IMR-90 (cell line): ENCODE measurements around the gene STXBP4. TPM values are rescaled to one million over a fixed set of nuclear protein-coding genes. Genes with fewer than 3 reads are reported as not detected.

Experiments
- ATAC-seq: fragments of 200-7000 bp; cut with Tn5 transposase; 2 replicates; pipeline ENCODE4 v1.9.1; 2020; ENCODE audit warnings: low read depth, mild to moderate bottlenecking, moderate library complexity
- BruUV-seq: library from RNA; stranded (reverse); fragments of 400-500 nt; replicated peaks from 2 replicates; lab custom pipeline; 2021; lab: Mats Ljungman, UMichigan
- CTCF ChIA-PET: fragments of 300-600 bp; formaldehyde crosslinking; extraction: SDS; loops from one replicate; lab custom pipeline; 2021; ENCODE audit warnings: antibody characterized with exemption; lab: Yijun Ruan, JAX
- POLR2A ChIA-PET: fragments of 300-600 bp; sonication (Branson Sonifier 250); formaldehyde crosslinking; loops from one replicate; lab custom pipeline; 2022; ENCODE audit warnings: antibody characterized with exemption; ENCODE audit not compliant: unreplicated experiment; lab: Charles Lee
- DNase-seq: peaks from one replicate; pipeline ENCODE4 v3.0.0; 2013
- H2AFZ ChIP-seq: replicated peaks from 2 replicates; pipeline ENCODE3; 2013; ENCODE audit warnings: low read length, mild to moderate bottlenecking; ENCODE audit not compliant: poor library complexity
- H2AK5ac ChIP-seq: 2 replicates; pipeline ENCODE4 v1.6.1; 2013; ENCODE audit warnings: low read depth, low read length, inconsistent platforms
- H2AK9ac ChIP-seq: replicated peaks from 2 replicates; pipeline ENCODE3; 2013; ENCODE audit warnings: mild to moderate bottlenecking, low read depth, low read length, moderate library complexity; ENCODE audit not compliant: poor library complexity
- H2BK120ac ChIP-seq: 2 replicates; pipeline ENCODE4 v1.6.1; 2013; ENCODE audit warnings: low read depth, low read length, inconsistent platforms
- H2BK15ac ChIP-seq: 3 replicates; pipeline ENCODE4 v1.6.1; 2013; ENCODE audit warnings: low read depth, low read length, inconsistent platforms
- H2BK20ac ChIP-seq: 2 replicates; pipeline ENCODE4 v1.6.1; 2013; ENCODE audit warnings: low read depth, mild to moderate bottlenecking, inconsistent platforms, low read length, moderate library complexity
- H2BK5ac ChIP-seq: 2 replicates; pipeline ENCODE4 v1.6.1; 2013; ENCODE audit warnings: mild to moderate bottlenecking, low read depth, low read length, inconsistent platforms; ENCODE audit not compliant: poor library complexity, severe bottlenecking
- H3K14ac ChIP-seq: replicated peaks from 2 replicates; pipeline ENCODE4 v1.6.1; 2013; ENCODE audit warnings: low read depth, low read length, inconsistent platforms
- H3K18ac ChIP-seq: 2 replicates; pipeline ENCODE4 v1.6.1; 2013; ENCODE audit warnings: low read depth, low read length, control low read depth
- H3K23ac ChIP-seq: 2 replicates; pipeline ENCODE4 v1.6.1; 2013; ENCODE audit warnings: low read depth, low read length, inconsistent platforms
- H3K27ac ChIP-seq: 2 replicates; pipeline ENCODE4 v1.5.1; 2013; ENCODE audit warnings: mild to moderate bottlenecking, control low read depth, low read length; ENCODE audit not compliant: insufficient read depth
- H3K27me3 ChIP-seq: 2 replicates; pipeline ENCODE4 v1.6.1; 2013; ENCODE audit warnings: low read length; ENCODE audit not compliant: control insufficient read depth, insufficient read depth
- H3K36me3 ChIP-seq: 2 replicates; pipeline ENCODE4 v1.6.1; 2013; ENCODE audit warnings: low read length, mixed read lengths; ENCODE audit not compliant: control insufficient read depth, insufficient read depth
- H3K4ac ChIP-seq: 2 replicates; pipeline ENCODE4 v1.6.1; 2013; ENCODE audit warnings: low read depth, low read length, inconsistent platforms
- H3K4me1 ChIP-seq: 2 replicates; pipeline ENCODE4 v1.6.1; 2013; ENCODE audit warnings: low read length, mixed read lengths; ENCODE audit not compliant: control insufficient read depth, insufficient read depth
- H3K4me2 ChIP-seq: 2 replicates; pipeline ENCODE4 v1.6.1; 2013; ENCODE audit warnings: low read depth, mild to moderate bottlenecking, control low read depth, low read length, moderate library complexity
- H3K4me3 ChIP-seq: 2 replicates; pipeline ENCODE4 v1.5.1; 2013; ENCODE audit warnings: low read depth, mild to moderate bottlenecking, control low read depth, low read length, moderate library complexity; ENCODE audit not compliant: insufficient read depth
- H3K56ac ChIP-seq: 2 replicates; pipeline ENCODE4 v1.6.1; 2013; ENCODE audit warnings: low read length, inconsistent platforms; ENCODE audit not compliant: insufficient read depth; ENCODE audit errors: extremely low read depth
- H3K79me1 ChIP-seq, 2 experiments: 2 replicates each; pipeline ENCODE4 v1.6.1; 2013; ENCODE audit warnings: low read length in 2 of 2, inconsistent platforms in 1 of 2, low read depth in 1 of 2
- H3K9ac ChIP-seq: 2 replicates; pipeline ENCODE4 v1.6.1; 2013; ENCODE audit warnings: low read depth, low read length, control low read depth
- H3K9me1 ChIP-seq: 2 replicates; pipeline ENCODE4 v1.6.1; 2013; ENCODE audit warnings: low read length, inconsistent platforms; ENCODE audit not compliant: insufficient read depth
- H3K9me3 ChIP-seq: 2 replicates; pipeline ENCODE4 v1.6.1; 2013; ENCODE audit warnings: low read length; ENCODE audit not compliant: control insufficient read depth, insufficient read depth
- H4K20me1 ChIP-seq: 2 replicates; pipeline ENCODE4 v1.6.1; 2013; ENCODE audit warnings: low read length, inconsistent platforms; ENCODE audit not compliant: insufficient read depth
- H4K5ac ChIP-seq: 2 replicates; pipeline ENCODE4 v1.6.1; 2013; ENCODE audit warnings: mild to moderate bottlenecking, low read depth, low read length, control low read depth
- H4K8ac ChIP-seq, 2 experiments: 2 replicates each; pipeline ENCODE4 v1.6.1; 2013; ENCODE audit warnings: low read depth in 2 of 2, low read length in 2 of 2, control low read depth in 1 of 2, inconsistent platforms in 1 of 2
- H4K91ac ChIP-seq: 2 replicates; pipeline ENCODE4 v1.6.1; 2013; ENCODE audit warnings: low read depth, low read length, inconsistent platforms; ENCODE audit not compliant: insufficient read depth
- CEBPB ChIP-seq: IDR thresholded peaks from 2 replicates; pipeline ENCODE4 v1.6.1; 2012; ENCODE audit warnings: low read depth, low read length, improper control_type of control experiment
- FOS ChIP-seq: fragments of 150-350 bp; IDR thresholded peaks from 2 replicates; pipeline ENCODE4 v1.6.1; 2016; ENCODE audit warnings: low read depth, low read length
- NFE2L2 ChIP-seq: fragments of 150-350 bp; IDR thresholded peaks from 2 replicates; pipeline ENCODE4 v1.6.1; 2016; ENCODE audit warnings: low read depth, mild to moderate bottlenecking, low read length
- RAD21 ChIP-seq: IDR thresholded peaks from 2 replicates; pipeline ENCODE4 v1.6.1; 2012; ENCODE audit warnings: low read length, improper control_type of control experiment
- WGBS, 2 experiments: methylation state at CpG; one replicate each; pipeline versions ENCODE4 v1.1.5 to v1.1.7; 2013; ENCODE audit warnings: missing lambda C conversion rate in 2 of 2; ENCODE audit not compliant: insufficient read length in 1 of 2; ENCODE audit errors: extremely low coverage in 2 of 2; 5-methylcytosine and 5-hydroxymethylcytosine counted together
- dilution Hi-C: fragments of 300-500 bp; cut with HindIII; formaldehyde crosslinking; loops from one replicate; pipeline ENCODE4 v1.14.3; 2018; ENCODE audit warnings: low sequenced_read_pairs; ENCODE audit not compliant: unreplicated experiment
- in situ Hi-C: fragments of 300-500 bp; cut with MboI; formaldehyde crosslinking; loops from 3 replicates; pipeline ENCODE4 v1.14.3; 2019; ENCODE audit warnings: low sequenced_read_pairs, inconsistent platforms, mixed read lengths
- intact Hi-C: fragments of 100-400 bp; cut with micrococcal nuclease; formaldehyde crosslinking; loops from 2 replicates; pipeline ENCODE4 v1.10.0; 2022
- polyA plus RNA-seq, 3 experiments: library from polyadenylated mRNA; depleted of rRNA; stranded (reverse); fragments of >200 nt; gene quantifications; 2 replicates each; pipeline ENCODE4 v1.2.3, GENCODE V29; 2012; ENCODE audit warnings: low replicate concordance in 1 of 3
- total RNA-seq: library from RNA; depleted of rRNA; stranded (reverse); fragments of >200 nt; gene quantifications from 2 replicates; pipeline ENCODE4 v1.2.3, GENCODE V29; 2012
- TF ChIP-seq, protein P1 (sequence below): conservative IDR thresholded peaks from 2 replicates; pipeline ENCODE4 v1.5.1; 2012; ENCODE audit warnings: mild to moderate bottlenecking, low read depth, low read length, improper control_type of control experiment

The STXBP4 gene
- total and polyA plus RNA-seq, 2 of the 4 experiments (the other 2 are of a cell fraction): 4.1 to 20.4 TPM

DNA sequence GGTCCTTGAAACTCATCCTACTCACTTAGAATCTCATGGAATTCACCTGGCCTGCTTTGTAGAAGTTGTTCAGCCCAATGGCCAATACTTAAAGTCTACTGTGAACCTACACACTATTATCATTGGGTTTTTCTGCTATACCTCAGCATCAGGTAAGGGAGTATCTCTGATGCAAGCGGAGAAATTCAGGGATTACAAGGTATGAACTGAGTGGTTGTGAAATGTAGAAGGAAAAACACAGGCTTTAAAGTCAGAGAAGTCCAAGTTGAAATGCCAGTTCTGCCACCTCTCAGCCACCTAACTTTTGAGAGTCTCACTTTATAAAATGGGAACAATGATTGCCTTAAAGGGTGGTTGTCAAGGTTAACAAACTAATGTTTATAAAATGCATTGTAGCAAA is 31.1 kb upstream of the STXBP4 start:
- Histone ChIP-seq H4K8ac (no peak overlapping the region), H3K56ac (no peak overlapping the region), H3K9me3 (no peaks in the 10 kb centered on the region), H3K14ac (no peak overlapping the region), H4K91ac (no peak overlapping the region), H3K4me2 (no peak overlapping the region), H3K4me3 (no peak overlapping the region), H3K9ac (no peak overlapping the region), H3K23ac (no peak overlapping the region), H3K79me1 (no peaks in the 10 kb centered on the region), H2AK5ac (no peak overlapping the region), H2AFZ (no peak overlapping the region), H3K4me1 (no peaks in the 10 kb centered on the region), H2BK15ac (no peak overlapping the region), H3K4ac (no peak overlapping the region), H2BK120ac (no peak overlapping the region), H3K18ac (no peak overlapping the region), H3K9me1 (no peaks in the 10 kb centered on the region), H3K27me3 (no peaks in the 10 kb centered on the region), H4K20me1 (no peaks in the 10 kb centered on the region), H4K5ac (no peak overlapping the region), H2BK5ac (no peak overlapping the region), H2BK20ac (no peak overlapping the region), H3K36me3 (peaks cover 8% of the 10 kb centered on the region), H3K27ac (no peak overlapping the region), H2AK9ac (no peak overlapping the region)
- ATAC-seq (no peak), DNase-seq (no peak)
- WGBS, 2 experiments: 100% methylated on average over 1 of the region's 1 CpG; no CpG with 5 or more reads in 1 of the 2 experiments
- POLR2A ChIA-PET: no interaction called here
- TF ChIP-seq RAD21 (no peak), CEBPB (no peak), NFE2L2 (no peak), FOS (no peak)
- TF ChIP-seq, protein P1, sequence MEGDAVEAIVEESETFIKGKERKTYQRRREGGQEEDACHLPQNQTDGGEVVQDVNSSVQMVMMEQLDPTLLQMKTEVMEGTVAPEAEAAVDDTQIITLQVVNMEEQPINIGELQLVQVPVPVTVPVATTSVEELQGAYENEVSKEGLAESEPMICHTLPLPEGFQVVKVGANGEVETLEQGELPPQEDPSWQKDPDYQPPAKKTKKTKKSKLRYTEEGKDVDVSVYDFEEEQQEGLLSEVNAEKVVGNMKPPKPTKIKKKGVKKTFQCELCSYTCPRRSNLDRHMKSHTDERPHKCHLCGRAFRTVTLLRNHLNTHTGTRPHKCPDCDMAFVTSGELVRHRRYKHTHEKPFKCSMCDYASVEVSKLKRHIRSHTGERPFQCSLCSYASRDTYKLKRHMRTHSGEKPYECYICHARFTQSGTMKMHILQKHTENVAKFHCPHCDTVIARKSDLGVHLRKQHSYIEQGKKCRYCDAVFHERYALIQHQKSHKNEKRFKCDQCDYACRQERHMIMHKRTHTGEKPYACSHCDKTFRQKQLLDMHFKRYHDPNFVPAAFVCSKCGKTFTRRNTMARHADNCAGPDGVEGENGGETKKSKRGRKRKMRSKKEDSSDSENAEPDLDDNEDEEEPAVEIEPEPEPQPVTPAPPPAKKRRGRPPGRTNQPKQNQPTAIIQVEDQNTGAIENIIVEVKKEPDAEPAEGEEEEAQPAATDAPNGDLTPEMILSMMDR: no peak
- CTCF ChIA-PET: no interaction called here
- in situ Hi-C loops (no loop called here), intact Hi-C loops (no loop called here), dilution Hi-C loops (no loop called here)
- no TSS peak for BruUV-seq
